Measurements from ENCODE around the gene BLVRB. TPM values are rescaled to one million over a fixed set of nuclear protein-coding genes. Genes with fewer than 3 reads are reported as not detected.

Gene BLVRB
- total and polyA plus RNA-seq, 10 of the 15 experiments (the other 5 are each of a cell fraction or from before 2014, with no cell fraction given): 6.3 to 53.3 (median 27.8) TPM

GRCh38 chr19:40443131-40443999 is 22.2 kb downstream of the BLVRB start (continued):
- TF ChIP-seq SMC3 (IDR thresholded peaks at IDR 0.05; ENCODE audit: borderline replicate concordance, low read length) (no peak), WRNIP1 (IDR thresholded peaks at IDR 0.05; ENCODE audit: borderline replicate concordance, low read depth, low read length) (no peak), RAD21 (IDR thresholded peaks at IDR 0.05; ENCODE audit: insufficient read depth, low read depth, low read length) (no peak), RELB (IDR thresholded peaks at IDR 0.05; ENCODE audit: low read depth) (no peak), NFXL1 (IDR thresholded peaks at IDR 0.05; ENCODE audit: borderline replicate concordance) (no peak), LARP7 (IDR thresholded peaks at IDR 0.05) (0 out of 2 replicates have a peak, but pooled peaks have one; percentile 37), SIN3A (IDR thresholded peaks at IDR 0.05; ENCODE audit: low read depth, low read length) (peak; percentile 23; the same call in 1 of the 2 replicates), CHD2 (IDR thresholded peaks at IDR 0.05; ENCODE audit: borderline replicate concordance, low read depth, low read length) (peak; percentile 97), BCL3 (IDR thresholded peaks at IDR 0.05; ENCODE audit: borderline replicate concordance, insufficient read depth, low read depth, low read length, poor library complexity, severe bottlenecking) (no peak), EGR1 (IDR thresholded peaks at IDR 0.05; ENCODE audit: borderline replicate concordance in 1 of 2, low read depth in 2 of 2, low read length in 2 of 2) (no peak), BACH1 (IDR thresholded peaks at IDR 0.05; ENCODE audit: borderline replicate concordance) (peak; percentile 50; the same call in 1 of the 2 replicates), SP1 (IDR thresholded peaks at IDR 0.05; ENCODE audit: low read depth, low read length) (peak; percentile 84), POLR2AphosphoS2 (IDR thresholded peaks at IDR 0.05; ENCODE audit: low read depth, low read length) (peak; percentile 35; the same call in 1 of the 2 replicates), CTCF (IDR thresholded peaks at IDR 0.05 in 2 of 3, conservative IDR thresholded peaks at IDR 0.05 in 1 of 3; ENCODE audit: control insufficient read depth in 2 of 3, extremely low read depth in 1 of 3, insufficient read depth in 1 of 3, low read depth in 3 of 3, low read length in 3 of 3) (no peak), STAT3 (IDR thresholded peaks at IDR 0.05; ENCODE audit: low read depth, low read length) (no peak), ZBTB11 (CRISPR knock-in tag; IDR thresholded peaks at IDR 0.05) (no peak)

All from GM12878 (cell line).